HG03575 (cell line): ENCODE measurements around the gene KRT32.

Source experiments
- ATAC-seq: cut with Tn5 transposase; IDR thresholded peaks from one replicate; pipeline ENCODE4 v1.9.1; 2021; ENCODE audit not compliant: unreplicated experiment, insufficient number of reproducible peaks, low FRiP score; ENCODE audit errors: extremely low read depth

The KRT32 gene

DNA sequence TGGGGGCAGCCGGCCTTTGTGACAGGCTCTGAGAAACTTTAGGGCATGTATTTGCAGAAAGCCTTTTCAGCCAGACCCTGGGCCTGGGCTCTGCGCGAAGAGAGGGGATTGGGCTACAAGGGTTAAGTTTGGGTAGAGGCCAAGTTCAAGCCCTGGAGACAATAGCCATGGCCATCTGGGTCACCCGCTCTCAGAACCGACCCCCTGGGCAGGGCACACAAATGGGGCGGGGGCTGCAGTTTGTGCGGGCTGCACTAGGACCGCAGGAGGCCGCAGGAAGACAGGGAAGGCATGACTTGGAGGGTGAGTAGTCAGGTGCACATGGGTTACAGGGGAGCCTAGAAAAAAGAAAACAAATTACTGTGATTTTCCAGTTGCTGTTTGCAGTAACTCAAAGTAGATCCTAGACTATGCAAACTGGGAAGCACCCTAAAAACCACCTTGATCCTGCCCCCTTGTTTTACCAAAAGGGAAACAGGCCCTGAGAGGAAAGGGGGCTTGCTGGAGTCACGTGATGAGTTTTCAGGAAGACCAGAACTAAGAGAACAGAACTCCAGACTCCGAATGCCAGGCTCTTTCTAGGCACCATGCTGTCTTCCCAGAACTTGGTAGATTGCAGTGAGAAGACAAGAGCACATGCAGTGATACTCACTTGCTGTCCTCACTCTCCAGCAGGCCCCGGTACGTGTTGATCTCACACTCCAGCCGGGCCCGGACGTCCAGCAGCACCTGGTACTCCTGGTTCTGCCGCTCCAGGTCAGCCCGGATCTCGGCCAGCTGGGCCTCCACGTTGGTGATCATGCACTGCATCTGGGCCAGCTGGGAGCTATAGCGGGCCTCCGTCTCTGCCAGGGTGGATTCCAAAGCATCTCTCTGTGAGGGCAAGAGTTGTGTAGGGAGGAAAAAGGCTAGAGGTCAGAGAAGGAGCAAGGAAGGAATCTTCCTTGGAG is 10.0 kb upstream of the KRT32 start:
- ATAC-seq, result no peak

- ATAC-seq, result no peak
Observed at GRCh38 chr17:41475421-41475820, 8.2 kb upstream of the KRT32 start.

GRCh38 chr17:41474863-41475262 is 7.7 kb upstream of the KRT32 start:
- no peak for ATAC-seq

DNA sequence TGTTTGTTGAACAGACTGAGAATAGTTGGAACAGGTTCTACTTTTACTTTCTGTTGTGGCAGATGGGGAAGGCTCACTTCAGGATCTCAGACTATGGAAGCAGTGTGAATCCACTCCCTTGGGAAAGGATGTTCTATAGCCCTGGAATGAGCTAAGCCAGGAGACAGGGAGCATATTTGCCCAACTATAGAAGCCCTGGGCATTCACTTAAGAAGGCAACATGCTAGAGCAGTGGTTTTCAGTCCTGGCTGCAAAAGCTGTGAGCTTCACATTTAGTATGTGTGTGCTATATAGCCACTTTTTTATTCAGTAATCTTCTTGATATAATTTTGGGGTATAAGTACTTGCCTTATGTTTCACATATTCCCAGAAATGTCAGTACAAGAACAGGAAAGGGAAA is 1.2 kb upstream of the KRT32 start:
- no peak for ATAC-seq

DNA sequence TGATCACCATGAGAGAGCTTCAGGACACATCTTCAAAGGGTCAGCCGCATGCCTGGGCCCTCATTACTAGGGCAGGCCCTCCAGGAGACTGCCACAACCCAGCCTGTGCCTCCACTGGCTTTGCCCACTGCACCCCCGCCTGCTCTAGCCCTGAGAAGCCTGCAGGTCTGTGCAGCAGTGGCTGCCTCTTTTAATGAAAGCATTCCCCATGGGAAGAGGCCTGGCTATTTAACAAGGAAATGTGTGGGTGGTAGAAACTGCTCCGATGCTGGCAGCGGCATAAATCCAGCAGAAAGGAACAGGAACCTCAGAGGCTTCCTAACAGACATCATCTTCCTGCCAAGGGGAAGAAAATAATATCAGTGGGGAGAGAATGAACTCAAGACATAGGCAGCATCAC is 375 bp upstream of the KRT32 start:
- no peak for ATAC-seq

DNA sequence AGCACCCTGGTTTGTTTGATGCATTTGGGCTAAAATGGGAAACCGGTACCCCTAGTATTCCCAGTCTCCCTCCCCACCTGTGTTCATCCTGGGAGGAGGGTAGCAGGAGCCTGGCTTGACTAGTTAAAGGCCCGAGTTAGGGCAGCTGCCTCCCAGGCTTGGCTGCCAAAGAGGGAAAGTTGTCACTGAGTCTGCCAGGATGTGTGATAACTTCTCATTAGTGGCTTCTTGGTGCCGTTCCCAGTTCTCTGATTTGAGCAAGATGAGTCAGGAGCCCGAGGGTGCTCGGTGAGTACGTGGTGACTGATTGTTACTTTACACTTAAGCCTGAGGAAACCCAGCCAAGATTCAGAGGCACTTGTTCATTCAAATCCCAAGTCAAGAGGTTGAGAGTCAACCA is 2.5 kb downstream of the KRT32 start:
- no peak for ATAC-seq

DNA sequence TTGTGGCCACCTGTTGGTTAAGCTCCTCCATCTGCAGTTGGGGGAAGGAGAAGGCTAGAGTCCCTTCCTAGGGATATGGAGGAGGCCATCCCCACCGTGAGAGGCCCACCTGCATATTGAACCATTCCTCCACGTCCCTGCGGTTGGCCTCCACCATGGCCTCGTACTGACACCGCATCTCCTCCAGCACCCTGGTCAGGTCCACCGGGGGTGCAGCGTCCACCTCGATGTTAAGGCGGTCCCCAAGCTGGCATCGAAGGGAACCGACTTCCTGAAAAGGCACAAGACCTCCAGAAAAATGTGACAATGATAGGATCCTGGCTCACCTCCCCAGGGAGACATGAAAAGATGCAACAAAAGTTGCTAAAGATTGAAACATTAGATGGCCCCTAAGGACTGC is 3.0 kb downstream of the KRT32 start:
- no peak for ATAC-seq

DNA sequence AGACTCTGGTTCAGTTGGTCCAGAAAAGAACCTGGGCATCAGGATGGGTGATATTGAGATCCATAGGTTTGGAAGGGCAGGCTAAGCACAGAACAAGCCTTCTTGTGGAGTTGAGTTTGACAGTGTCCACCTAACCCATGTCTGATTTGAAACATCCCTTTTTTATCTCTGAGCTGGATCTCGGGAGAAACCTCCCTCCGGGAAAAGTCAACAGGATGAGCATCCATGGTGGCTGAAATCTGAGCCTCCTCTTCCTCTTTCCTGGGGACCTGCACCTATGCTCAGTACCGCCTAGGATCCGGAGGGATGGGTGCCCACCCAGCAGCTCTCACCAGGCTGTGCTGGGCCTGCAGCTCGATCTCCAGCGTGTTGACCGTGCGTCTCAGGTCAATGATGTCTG is 3.4 kb downstream of the KRT32 start:
- ATAC-seq, result no peak

GRCh38 chr17:41462705-41463104 is 4.5 kb downstream of the KRT32 start:
- ATAC-seq, result no peak

DNA sequence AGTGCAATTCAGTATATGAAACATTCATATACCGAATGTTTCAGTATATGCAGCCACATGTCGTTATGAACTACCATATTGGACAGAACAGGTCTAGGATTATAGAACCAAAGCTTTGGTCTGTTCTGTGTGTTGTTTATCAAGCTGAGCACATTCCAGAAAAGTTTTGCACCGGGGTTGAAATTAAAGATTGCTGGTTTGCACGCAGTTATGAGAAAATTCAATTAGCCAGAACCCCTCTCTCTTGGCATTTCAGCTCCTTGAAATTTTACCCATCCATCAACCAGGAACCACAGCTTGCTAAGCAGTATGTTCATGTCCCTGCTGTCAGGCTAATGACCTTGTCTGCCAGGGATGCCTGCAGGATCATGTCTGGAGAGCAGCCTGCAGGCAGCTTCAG is 9.5 kb downstream of the KRT32 start:
- no peak for ATAC-seq

GRCh38 chr17:41456204-41456603 is 11.0 kb downstream of the KRT32 start:
- no peak for ATAC-seq

- no peak for ATAC-seq
Observed at GRCh38 chr17:41455236-41455635, 11.9 kb downstream of the KRT32 start.

GRCh38 chr17:41453066-41453465 is 14.1 kb downstream of the KRT32 start:
- no peak for ATAC-seq

GRCh38 chr17:41452281-41452680 is 14.9 kb downstream of the KRT32 start:
- no peak for ATAC-seq

GRCh38 chr17:41451154-41451728 is 15.9 kb downstream of the KRT32 start:
- no peak for ATAC-seq

DNA sequence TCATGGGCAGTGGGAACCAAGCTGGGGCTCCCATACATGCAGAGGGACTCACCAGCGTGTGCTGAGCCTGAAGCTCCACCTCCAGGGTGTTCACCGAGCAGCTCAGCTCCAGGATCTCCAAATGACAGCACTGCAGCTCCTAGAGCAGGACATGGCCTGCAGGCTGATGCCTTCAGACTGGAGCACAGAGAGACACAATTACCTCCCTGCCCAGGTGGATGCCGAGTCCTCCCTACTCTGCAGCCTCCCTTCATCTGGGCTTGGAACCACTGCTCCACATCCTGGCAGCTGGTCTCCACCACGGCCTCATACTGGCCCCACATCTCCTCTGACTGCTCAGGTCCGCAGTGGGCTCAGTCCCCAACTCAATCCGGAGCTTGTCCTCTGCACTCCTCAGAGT is 18.2 kb downstream of the KRT32 start:
- no peak for ATAC-seq

DNA sequence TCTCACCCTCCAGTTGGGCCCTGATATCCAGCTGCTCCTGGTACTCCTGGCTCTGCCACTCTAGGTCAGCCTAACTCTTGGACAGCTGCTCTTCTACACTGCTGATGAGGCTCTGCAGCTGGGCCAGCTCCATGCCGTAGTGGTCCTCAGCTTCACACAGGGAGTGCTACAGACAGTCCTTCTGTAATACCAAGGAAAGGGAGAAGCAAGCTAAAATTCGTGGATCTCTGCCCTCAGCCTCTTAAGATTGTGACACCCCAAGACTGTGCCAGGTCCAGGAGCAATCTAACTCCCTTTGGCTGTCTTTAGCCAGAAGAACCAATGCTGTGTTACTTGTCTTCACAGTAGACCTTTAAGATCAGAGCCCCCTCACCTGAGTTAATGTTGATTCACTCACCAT is 18.7 kb downstream of the KRT32 start:
- no peak for ATAC-seq

GRCh38 chr17:41446806-41447205 is 20.4 kb downstream of the KRT32 start:
- no peak for ATAC-seq

DNA sequence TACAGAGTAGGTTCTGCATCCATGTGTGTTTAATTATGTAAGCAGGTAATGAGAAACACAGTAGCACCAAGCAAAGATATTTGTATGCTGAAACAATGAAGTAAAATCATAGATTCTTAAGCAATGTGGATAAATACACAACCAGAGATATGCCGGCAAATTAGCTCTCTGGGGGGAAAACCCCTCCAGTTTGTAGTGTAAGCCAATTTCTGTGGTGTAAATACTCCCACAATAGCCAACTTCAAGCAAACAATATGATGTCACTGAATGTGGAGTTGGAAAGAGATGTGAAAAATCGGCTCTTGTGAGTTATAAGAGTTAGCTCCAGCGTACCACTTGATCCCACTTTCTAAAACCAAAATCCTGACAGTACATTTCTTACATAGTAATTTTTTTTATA is 22.5 kb downstream of the KRT32 start:
- no peak for ATAC-seq

- no peak for ATAC-seq
Observed at GRCh38 chr17:41444186-41444585, 23.0 kb downstream of the KRT32 start.

GRCh38 chr17:41442739-41443138 is 24.4 kb downstream of the KRT32 start:
- no peak for ATAC-seq
